Esophagus mucosa (tissue), 1 donor: Measurements from ENCODE around the gene ZNF581. TPM values are rescaled to one million over a fixed set of nuclear protein-coding genes. Genes with fewer than 3 reads are reported as not detected.

Experiments
- ATAC-seq: fragments of 200-7000 bp; cut with Tn5 transposase; one replicate; pipeline ENCODE4 v1.9.1; 2020
- total RNA-seq: library from RNA; stranded (reverse); gene quantifications from one replicate; pipeline ENCODE4 v1.2.4, GENCODE V29; 2023
- donor health status: DM: yes; HTN: yes; CAD: no.

Gene ZNF581
- total RNA-seq, 1 donor from 2014 or later = 21.7 TPM

GRCh38 chr19:55649268-55650125 is 6.0 kb downstream of the ZNF581 start:
- ATAC-seq = no peak

- ATAC-seq = no peak
Observed at GRCh38 chr19:55650126-55650557, 6.7 kb downstream of the ZNF581 start.

GRCh38 chr19:55650602-55651230 is 7.3 kb downstream of the ZNF581 start:
- no peak for ATAC-seq

GRCh38 chr19:55651236-55651635 is 7.8 kb downstream of the ZNF581 start:
- ATAC-seq = no peak

GRCh38 chr19:55652311-55653128 is 9.1 kb downstream of the ZNF581 start:
- ATAC-seq = no peak

- ATAC-seq = peak; percentile 70
Observed at GRCh38 chr19:55653651-55654322, 10.3 kb downstream of the ZNF581 start.

- ATAC-seq = peak; percentile 84
Observed at GRCh38 chr19:55654323-55654867, 10.9 kb downstream of the ZNF581 start.

GRCh38 chr19:55654868-55655647 is 11.6 kb downstream of the ZNF581 start, which contains the start of gene U2AF2:
Gene U2AF2 (plus strand): TSS chr19:55655035. CDS start chr19:55655105, 70 bp downstream.
- ATAC-seq = peak; percentile 71

GRCh38 chr19:55655648-55656040 is 12.2 kb downstream of the ZNF581 start:
- no peak for ATAC-seq

GRCh38 chr19:55656552-55656951 is 13.1 kb downstream of the ZNF581 start:
- ATAC-seq = no peak

- ATAC-seq = no peak
Observed at GRCh38 chr19:55656988-55657747, 13.7 kb downstream of the ZNF581 start.

GRCh38 chr19:55658846-55659459 is 15.5 kb downstream of the ZNF581 start:
- ATAC-seq = no peak

- no peak for ATAC-seq
Observed at GRCh38 chr19:55659822-55660221, 16.4 kb downstream of the ZNF581 start.

- no peak for ATAC-seq
Observed at GRCh38 chr19:55660404-55660803, 17.0 kb downstream of the ZNF581 start.

GRCh38 chr19:55660991-55661390 is 17.5 kb downstream of the ZNF581 start:
- ATAC-seq = no peak

GRCh38 chr19:55661826-55662225 is 18.4 kb downstream of the ZNF581 start:
- ATAC-seq = no peak

GRCh38 chr19:55663846-55664536 is 20.5 kb downstream of the ZNF581 start:
- ATAC-seq = no peak

- no peak for ATAC-seq
Observed at GRCh38 chr19:55666343-55667005, 23.0 kb downstream of the ZNF581 start.

GRCh38 chr19:55667006-55667381 is 23.5 kb downstream of the ZNF581 start:
- no peak for ATAC-seq
